NCI-H146 treated with DMSO at 0.1 percent for 48 hours (cell line): ENCODE results near the gene MSANTD1.
"Not testable (repeated sequence)": the region's sequence is repeated elsewhere in the genome, so short reads cannot be mapped to it uniquely, and the experiment has no call there.

ENCODE experiments used
- DNase-seq: peaks from one replicate; lab custom pipeline; 2025; ENCODE audit not compliant: unreplicated experiment; lab: John Stamatoyannopoulos, UW

MSANTD1 gene

GRCh38 chr4:3287972-3288570 is 39.1 kb downstream of the MSANTD1 start:
- DNase-seq, result no peak

DNA sequence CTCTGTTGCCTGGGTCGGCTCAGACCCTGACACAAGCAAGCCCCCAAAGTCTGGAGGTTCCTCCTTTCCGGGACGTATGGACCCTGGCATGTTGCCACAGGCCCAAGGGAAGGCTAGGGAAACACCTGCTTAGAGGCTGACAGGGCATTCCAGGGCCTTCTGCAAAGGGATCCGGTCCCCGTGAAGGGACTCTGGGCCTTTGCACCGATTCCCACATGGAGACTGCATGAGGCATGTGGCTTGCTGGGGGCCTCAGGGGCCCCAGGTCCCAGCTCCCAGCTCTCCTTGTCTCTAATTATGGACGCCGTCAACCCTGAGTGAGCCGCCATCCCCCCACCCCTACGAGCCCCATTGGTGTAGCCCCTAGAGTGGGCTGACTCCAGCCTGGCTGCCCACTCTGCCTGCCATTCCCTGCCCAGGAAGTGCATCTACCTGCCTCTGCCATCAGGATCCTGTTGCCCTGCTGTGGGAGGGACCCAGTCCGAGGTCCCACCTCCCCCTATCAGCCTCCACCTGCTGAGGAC is 39.7 kb downstream of the MSANTD1 start:
- DNase-seq, result no peak

- no peak for DNase-seq
These were observed 41.5 kb downstream of the MSANTD1 start for GRCh38 chr4:3290476-3290875.

DNA sequence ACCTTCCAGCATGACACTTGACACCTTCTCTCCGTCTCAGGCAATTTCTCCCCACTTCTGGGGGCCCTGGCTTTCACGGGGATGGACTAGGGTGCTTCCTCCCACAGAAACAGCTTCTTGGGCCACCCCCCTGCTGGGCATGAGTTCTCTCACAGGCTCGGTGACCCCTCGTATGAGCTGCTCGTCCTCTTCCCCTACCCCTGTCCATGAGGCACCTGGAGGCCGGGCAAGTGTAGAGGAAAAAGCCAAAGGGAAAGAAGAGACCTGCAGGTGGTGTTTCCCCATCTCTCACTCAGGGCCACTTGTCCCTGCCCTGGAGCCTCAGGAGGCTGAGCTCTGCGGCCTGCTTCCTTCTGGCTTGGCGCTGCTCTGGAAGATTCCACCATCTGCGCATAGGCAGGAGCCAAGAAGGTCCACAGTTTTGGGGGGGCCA is 41.9 kb downstream of the MSANTD1 start:
- no peak for DNase-seq

DNA sequence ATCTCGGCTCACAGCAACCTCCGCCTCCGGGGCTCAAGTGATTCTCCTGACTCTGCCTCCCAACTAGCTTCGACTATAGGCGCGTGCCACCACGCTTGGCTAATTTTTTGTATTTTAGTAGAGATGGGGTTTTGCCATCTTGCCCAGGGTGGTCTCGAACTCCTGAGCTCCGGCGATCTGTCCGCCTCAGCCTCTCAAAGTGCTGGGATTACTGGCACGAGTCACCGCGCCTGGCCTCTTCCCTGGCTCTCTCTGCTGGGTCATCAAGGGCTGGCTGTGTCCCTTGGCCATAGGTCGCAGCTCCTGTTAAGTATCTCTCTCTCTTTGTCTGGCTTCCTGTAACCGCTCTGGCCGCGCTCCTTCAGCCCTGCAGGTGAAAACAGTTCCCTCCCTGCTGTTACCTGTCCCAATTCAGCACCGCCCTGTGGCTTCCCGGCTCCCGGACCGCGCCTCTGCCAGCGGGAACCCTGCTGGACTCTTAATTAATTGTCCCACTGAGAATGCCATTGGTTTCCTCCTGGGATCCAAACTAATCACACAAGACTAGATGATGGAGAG is 42.5 kb downstream of the MSANTD1 start:
- peak; percentile 81 for DNase-seq

- peak; percentile 81 for DNase-seq
These were observed 43.1 kb downstream of the MSANTD1 start for GRCh38 chr4:3291969-3292570.

DNA sequence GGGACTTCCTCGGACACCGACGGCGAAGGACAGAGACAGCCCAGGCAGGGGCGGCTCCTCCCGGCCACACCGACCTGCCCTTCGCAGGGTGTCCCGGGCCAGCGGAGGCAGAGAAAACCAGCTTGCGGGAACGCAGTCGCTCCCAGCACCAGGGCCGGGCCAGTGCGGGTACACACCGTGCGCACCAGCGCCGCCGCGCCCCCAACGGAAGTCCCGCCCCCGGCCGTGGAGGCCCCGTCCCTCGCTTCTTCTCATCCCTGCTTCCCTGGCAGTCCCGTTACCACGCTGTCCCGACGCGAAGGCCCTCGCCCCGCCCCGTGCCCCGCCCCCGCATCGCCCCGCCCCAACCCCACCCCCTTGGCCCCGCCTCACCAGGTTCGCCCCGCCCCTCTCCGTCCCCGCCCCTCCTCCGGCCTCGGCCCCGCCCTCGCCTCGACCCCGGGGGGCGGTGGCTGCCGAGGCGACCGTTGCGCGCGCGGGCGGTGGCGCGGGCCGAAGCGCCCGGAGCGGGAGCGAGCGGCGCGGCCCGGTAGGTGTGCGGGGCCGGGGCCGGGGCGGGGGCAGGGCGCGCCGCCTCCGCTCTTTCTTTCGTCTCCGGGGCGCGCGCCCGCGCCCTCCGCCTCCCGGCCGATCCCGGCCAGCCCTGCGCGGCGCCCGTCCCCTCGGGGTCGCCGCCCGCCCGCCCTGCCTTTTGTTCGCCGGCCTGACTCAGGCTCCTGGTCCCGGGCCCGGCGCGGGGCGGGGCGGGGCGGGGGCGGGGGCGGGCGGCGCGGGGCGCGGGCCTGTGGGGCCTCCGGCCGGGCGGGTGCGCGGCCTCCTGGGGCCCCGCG is 43.8 kb downstream of the MSANTD1 start, which contains the start of gene RGS12:
Gene RGS12, plus strand, starts transcription at position 451 of the 830 bp plus-strand sequence. CDS start 23,150 bp downstream, outside the sequence.
- peak; percentile 72 for DNase-seq

- no peak for DNase-seq
These were observed 44.7 kb downstream of the MSANTD1 start for GRCh38 chr4:3293401-3294391.

DNA sequence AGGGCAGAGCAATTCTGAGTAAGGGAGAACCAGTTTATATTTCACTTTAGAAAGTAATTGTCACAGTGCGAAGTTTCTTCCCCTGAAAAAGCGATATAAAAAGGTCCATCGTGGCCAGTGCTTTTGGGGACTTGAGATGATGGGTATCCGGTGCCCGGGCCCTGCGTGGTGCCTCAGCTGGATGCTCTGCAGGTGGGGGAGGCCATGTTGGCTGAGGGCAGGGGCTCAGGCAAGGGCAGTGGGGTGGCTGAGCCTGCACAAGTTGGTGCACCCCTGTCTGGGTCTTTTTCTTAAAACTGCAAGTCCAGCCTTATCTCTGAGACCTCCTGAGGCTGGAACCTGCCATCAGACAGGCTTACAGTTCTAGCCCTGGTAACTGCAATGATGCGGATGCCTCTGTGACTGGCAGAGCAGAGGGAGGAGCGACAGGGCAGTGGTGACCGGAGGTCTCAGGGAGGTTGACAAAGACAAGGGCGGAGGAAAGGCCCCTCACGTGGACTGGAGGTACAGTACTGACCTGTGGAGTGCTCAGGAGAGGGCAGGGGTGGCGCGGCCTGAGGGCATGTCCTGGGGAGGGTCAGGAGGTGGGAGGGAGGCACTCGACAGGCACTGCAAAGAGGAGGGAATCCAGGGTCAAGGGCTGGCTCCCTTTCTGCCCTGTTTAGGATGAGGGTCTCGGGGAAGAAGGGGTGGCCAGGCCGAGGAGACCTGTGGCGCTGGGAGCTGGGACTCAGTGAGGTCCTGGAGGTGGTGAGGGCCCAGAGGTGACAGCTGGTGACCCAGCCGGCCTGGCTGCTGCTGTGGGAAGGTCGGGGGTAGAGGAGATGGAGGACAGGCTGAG is 45.7 kb downstream of the MSANTD1 start:
- DNase-seq, result no peak

DNA sequence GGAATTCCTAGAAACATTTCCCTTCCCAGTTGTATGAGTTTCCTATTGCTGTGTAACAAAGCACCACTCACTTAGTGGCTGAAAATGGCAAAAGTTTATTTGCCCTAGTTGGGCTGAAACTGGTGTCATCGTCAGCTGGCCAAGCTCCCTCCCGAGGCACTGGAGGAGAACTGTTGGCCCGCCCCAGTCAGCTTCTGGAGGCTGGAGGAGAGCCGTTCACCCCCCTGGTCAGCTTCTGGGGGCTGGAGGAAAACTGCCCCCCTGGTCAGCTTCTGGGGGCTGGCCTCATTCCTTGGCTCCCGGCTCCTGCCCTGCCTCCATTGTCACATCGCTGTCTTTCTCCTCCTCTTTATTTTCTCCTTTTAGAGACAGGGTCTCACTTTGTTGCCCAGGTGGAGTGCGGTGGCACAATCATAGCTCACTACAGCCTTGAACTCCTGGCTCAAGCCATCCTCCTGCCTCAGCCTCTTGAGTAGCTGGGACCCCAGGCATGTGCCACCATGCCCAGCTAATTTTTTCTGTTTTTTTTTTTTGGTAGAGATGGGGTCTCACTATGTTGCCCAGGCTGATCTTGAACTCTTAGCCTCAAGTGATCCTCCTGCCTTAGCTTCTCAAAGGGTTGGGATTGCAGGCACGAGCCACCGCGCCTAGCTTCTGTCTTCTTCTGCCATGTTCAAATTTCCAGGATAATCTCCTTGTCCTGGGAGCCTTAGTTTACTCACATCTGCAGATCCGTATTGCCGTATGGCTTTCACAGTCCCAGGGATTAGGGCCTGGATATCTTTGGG is 47.1 kb downstream of the MSANTD1 start:
- DNase-seq, result no peak

DNA sequence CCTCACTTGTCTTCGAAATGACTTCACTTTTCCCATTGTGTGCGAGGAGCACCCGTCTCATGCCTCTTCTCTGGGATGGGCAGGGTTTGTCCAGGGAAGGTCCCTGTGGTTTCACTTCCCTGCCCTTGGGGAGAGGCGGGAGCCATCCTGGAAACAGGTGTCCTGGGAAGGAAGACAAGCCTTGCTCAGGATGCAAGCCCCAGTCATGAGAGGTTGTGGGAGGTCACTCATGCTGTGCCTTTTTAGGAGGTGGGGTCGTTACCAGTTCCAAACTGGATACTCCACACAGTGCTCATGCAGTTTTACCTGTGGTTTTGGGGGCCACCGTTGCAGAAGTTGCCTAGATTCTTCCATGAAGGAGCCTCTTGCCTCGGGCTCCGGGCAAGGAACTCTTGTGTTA is 47.7 kb downstream of the MSANTD1 start:
- no peak for DNase-seq

- no peak for DNase-seq
These were observed 48.3 kb downstream of the MSANTD1 start for GRCh38 chr4:3297066-3297859.

DNA sequence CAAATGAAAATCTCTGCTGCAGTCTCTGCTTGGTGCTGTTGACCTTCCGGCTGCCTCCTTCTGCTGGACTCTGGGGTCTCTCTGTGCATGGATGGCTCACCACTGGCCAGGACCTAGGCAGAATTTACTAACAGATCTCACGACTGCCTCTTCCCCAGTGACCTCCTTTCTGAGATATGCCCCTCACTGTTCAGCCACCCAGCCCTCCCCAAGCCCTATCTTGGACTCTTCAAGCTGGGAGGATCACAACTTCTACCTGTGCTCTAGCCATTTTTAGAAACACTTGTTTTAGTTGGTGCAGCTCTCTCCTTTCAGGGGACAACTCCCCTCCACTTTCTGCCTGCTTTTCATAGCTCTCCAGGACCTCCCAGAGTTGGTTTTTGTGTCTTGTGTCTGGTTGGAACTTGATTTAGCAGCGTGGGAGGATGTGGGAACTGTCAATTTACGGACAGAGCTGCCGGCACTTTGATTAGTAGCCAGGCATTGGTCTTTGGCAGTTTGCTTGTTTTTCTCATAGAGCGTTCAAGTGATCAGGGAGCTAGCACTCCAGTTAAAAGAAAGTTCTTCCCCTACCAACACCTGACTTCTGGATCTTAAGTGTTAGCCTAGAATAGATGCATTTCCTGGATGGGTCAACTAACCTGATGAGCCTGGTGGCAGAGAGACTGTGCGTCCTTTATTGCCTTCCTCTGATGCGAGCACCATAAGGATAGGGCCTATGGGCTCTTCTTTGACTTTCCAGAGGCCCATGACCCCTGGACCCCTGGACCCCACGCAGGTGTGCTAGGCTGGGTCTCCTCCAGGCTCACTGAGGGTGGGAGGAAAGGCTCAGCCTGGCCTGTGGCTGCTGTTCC is 50.4 kb downstream of the MSANTD1 start:
- DNase-seq, result no peak

DNA sequence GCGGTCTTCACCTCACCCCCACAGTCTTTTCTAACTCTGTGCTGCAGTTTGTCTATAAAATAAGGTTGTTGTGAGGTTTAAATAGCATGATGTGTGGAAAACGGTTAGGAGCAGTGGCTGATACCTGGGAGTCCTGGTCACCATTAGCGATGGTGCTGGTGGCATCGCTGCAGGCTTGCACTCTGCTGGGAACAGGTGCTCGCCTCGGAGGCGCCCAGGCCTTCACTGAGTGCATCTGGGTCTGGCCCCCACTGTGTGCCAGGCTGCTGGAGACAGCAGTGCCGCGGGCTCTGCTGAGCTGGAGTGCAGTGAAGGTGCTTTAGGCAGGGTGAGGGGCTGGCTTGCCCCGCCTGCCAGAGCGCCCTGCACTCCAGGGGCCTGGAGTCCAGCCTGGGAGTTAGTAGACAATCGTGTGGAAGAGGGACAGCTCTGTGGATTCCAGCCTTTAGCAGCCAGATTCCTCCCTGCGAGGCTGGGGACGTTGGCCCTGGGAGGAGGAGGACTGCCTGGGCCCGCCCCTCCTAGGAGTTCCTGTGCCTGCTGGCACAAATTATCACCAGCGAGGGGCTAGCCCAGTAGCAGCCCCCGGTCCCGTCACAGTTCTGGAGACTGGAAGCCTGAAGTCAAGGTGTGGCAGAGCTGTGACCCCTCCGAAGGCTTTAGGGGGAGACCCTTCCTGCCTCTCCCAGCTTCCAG is 51.2 kb downstream of the MSANTD1 start:
- DNase-seq, result no peak

- DNase-seq, result not testable (repeated sequence)
These were observed 51.9 kb downstream of the MSANTD1 start for GRCh38 chr4:3300882-3301281.

GRCh38 chr4:3301450-3302172 is 52.7 kb downstream of the MSANTD1 start:
- no peak for DNase-seq
